ENCODE results near the gene SLC46A3.

DNA sequence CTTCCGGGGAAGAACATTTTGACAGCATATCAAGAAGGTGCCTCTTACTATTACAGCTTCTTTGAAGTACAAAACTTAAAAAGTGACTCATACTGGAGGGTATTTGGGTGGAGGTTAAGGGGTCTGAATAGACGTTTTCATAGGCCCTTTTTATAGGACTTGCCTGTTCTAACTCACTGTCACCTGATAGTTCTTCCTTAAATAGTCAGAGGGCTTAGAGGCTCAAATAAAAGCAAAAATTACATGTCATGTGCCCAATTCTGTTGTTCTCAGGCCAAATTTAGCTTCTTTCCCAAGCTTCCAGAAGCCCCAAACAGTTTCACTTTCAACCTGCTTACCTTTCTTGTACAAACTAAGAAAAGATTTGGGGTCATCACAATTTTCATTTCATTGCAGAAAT is 16.1 kb upstream of the SLC46A3 start:
- TF ChIP-seq, protein P1, sequence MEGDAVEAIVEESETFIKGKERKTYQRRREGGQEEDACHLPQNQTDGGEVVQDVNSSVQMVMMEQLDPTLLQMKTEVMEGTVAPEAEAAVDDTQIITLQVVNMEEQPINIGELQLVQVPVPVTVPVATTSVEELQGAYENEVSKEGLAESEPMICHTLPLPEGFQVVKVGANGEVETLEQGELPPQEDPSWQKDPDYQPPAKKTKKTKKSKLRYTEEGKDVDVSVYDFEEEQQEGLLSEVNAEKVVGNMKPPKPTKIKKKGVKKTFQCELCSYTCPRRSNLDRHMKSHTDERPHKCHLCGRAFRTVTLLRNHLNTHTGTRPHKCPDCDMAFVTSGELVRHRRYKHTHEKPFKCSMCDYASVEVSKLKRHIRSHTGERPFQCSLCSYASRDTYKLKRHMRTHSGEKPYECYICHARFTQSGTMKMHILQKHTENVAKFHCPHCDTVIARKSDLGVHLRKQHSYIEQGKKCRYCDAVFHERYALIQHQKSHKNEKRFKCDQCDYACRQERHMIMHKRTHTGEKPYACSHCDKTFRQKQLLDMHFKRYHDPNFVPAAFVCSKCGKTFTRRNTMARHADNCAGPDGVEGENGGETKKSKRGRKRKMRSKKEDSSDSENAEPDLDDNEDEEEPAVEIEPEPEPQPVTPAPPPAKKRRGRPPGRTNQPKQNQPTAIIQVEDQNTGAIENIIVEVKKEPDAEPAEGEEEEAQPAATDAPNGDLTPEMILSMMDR (conservative IDR thresholded peaks at IDR 0.05; ENCODE audit: low read depth, low read length): no peak
- TF ChIP-seq EZH2 (IDR thresholded peaks at IDR 0.05; ENCODE audit: borderline replicate concordance, low read depth, low read length, poor library complexity, severe bottlenecking): no peak

Measured in A673 (cell line).